ENCODE measurements around the gene RPS25.
"Not testable (repeated sequence)": the region's sequence is repeated elsewhere in the genome, so short reads cannot be mapped to it uniquely, and the experiment has no call there.

RPS25 gene

DNA sequence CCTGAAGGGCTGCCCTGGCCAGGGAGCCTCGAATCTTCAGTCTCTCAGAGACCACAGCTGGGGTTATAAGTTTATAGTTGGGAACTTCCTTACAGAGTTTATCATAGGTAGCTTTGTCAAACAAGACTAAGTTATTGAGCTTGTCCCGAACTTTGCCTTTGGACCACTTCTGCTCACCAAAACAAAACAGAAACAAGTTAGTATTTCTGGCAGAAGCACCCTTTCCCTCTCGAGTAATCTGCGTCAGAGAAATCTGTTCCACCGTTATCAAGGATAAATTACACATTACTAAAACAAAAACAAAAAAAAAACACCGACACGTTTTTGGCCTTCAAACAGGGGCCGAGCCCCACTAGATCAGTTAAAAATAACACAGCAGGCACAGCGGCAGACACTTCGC lies 766 bp downstream of the RPS25 start:
- not testable (repeated sequence) for FAIRE-seq; DNase-seq (ENCODE audit: insufficient read length, low spot score)

DNA sequence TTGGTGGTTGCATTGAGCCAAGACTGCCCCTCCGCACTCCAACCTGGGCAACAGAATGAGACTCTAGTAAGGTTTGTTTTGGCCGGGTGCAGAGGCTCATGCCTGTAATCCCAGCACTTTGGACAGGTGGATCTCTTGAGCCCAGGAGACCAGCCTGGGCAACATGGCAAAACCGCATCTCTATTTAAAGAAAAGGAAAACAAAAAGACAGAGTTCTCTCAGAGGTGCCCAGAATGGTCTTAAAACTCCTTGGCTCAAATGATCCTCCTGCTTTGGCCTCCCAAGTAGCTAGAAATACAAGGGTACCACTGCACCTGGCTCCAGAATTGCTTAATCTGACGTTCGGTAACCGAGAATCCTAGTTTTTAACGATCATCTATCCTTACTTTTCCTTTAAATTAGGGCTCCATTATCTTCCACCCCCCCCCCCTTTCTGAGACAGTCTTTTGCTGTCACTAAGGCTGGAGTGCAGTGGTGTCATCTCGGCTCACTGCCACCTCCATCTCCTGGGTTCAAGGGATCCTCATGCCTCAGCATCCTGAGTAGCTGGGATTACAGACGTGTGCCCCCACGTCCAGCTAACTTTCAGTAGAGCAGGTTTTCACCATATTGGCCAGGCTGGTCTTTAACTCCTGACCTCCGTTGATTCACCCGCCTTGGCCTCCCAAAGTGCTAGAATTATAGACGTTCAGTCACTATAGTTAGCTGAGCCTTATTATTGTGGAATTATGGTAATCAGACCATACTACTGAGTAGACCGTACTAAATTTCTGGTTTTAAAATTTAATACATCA lies 1.7 kb downstream of the RPS25 start:
- DNase-seq (ENCODE audit: insufficient read length, low spot score) = no peak
- FAIRE-seq = no peak

DNA sequence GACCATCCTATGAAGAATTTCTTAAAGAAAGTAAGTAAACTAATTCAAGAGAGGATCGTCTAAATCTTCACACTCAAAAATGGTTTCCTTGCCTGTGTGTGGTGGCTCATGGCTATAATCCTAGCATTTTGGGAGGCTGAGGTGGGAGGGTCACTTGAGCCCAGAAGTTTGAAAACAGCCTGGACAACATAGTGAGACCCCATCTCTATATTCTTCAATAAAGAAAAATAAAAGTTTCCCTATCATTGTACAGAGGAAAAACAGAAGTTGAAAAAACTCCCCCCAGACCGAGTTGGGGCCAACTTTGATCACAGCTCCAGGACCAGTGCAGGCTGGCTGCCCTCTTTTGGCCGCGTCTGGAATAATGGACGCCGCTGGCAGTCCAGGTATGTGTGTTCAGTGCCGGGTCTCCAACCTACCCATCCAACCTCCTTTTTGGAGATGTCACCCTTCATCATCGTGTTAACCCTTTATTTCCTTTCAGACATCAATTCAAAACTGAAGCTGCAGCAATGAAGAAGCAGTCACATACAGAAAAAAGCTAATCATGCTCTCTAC lies 3.0 kb downstream of the RPS25 start:
- FAIRE-seq (no peak), DNase-seq (ENCODE audit: insufficient read length, low spot score) (no peak)

DNA sequence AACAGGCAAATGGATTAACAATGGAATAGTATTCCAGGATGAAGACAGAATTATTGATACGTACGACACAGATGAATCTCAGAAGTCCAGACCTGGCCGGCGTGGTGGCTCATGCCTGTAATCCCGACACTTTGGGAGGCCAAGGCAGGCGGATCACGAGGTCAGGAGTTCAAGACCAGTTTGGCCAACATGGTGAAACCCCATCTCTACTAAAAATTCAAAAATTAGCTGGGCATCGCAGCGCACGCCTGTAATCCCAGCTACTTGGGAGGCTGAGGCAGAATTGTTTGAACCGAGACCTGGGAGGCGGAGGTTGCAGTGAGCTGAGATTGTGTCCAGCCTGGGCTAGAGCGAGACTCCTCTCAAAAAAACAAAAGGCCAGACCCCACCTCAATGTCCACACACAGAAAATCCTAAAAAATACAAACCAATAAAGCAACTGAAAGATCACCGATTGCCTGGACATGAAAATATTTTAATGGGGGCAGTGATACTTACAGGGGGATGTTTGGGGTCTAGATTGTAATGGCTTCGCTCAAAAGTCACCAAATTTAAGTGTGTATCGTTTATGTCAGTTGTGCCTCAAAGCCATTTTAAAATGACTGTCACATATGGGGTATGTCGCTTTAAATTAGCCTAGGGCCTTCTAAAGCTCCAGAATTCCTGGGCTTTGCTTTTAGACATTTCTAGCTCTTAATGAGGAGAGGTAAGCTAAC lies 3.8 kb downstream of the RPS25 start:
- FAIRE-seq = no peak
- no peak for DNase-seq (ENCODE audit: insufficient read length, low spot score)

DNA sequence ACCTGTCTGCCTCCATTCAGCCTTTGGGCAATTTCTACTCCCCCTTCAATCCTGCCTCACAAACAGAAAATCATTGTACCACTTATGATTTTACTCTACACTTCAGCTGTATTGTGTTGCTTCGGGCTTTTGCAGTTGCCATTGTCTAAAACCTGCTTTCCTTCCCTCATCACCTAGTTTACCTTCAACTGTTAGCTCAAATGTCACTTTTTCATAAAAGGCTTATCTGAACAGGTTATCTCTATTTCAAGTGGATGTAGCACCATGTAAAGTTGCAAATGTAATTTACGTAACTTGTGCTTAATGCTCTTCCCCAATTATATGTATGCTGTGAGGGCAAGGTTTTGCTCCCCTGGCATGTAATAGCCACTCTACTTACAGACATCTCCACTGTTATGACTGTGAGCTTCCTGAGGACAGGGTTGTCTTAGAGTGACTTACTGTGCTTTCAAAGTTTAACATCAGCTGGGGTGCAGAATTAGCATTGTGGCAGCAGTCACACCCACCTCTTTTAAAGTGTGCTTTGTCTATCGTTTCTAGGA lies 5.4 kb downstream of the RPS25 start:
- no peak for DNase-seq (ENCODE audit: insufficient read length, low spot score)
- FAIRE-seq = no peak

DNA sequence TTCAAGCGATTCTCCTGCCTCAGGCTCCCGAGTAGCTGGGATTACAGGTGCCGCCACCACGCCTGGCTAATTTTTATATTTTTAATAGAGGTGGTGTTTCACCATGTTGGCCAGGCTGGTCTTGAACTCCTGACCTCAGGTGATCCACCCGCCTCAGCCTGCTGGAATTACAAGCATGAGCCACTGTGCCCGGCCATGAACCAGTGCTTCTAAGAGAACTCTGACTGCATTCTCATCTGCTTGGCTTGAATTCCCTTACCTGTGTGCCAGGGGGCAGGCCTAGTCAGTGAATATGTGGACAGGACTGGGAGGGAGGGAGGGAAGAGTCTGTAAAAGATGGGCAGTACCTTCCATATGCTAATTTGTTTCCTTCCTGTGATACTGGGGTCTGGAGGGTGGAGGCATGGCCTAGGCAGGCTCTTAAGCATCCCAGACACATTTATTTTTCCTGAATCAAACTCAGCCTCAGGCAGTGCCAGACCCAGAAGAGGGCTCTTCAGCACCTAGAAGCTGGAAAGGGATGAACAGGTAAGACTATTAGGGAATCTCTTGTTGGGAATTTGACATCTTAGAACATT lies 6.6 kb downstream of the RPS25 start:
- no peak for DNase-seq (ENCODE audit: insufficient read length, low spot score)
- no peak for FAIRE-seq

DNA sequence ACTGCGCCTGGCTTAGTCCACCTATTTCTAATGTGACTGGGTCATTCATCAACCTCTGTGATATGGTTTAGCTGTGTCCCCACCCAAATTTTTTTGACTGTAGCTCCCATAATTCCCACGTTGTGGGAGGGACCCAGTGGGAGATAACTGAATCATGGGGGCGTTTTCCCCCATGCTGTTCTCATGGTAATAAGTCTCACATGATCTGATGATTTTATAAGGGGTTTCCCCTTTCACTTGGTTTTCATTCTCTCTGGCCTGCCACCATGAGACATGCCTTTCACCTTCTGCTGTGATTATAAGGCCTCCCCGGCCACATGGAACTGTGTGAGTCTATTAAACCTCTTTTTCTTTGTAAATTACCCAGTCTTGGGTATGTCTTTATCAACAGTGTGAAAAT lies 11.5 kb downstream of the RPS25 start:
- no peak for DNase-seq (ENCODE audit: insufficient read length, low spot score)
- no peak for FAIRE-seq

DNA sequence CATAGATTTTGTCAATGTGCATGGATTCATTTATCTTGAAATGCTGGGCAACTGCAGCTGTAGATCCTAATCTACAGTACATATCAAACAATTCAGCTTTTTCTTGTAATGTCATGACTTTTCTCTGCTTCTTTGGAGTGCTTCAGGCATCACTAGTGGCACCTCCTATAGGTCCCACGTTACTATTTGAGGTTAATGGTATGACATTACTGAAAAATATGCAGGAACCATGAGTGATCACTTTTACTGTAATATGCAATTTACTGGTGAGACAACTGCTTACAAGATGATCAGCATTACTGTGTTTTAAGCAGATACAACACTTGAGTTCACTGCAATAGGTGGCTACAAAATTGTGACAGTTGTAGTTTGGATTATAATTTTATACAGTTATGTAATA lies 17.2 kb downstream of the RPS25 start:
- DNase-seq (ENCODE audit: insufficient read length, low spot score) (no peak), FAIRE-seq (no peak)

DNA sequence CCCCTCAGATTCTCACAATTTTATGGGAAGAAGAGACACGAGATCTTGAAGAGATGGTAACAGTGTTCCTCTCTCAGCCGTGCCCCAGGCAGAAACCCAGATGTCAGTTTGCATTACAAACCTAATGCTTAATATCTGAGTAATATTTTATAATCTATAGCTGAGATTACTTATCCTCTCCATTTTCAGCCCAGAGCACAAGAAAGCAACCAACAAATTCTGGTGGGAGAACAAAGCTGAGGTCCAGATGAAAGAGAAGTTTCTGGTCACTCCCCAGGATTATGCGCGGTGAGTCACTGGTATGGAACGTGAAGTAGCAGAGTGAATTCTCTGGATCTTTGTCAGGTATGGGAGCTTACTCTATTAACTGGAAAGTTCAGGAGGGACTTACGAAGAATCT lies 19.3 kb downstream of the RPS25 start:
- DNase-seq (ENCODE audit: insufficient read length, low spot score) = no peak
- FAIRE-seq = no peak

DNA sequence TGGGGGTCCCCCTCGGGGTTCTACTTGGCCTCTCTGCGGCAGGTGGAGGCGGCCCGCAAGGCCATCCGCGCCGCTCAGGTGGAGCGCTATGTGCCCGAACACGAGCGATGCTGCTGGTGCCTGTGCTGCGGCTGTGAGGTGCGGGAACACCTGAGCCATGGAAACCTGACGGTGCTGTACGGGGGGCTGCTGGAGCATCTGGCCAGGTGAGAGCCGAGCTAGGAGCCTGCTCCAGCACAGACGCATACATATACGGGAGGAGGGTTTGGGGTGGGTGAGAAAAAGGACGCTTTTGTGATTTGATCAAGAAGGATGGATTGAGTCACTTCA lies 19.8 kb downstream of the RPS25 start:
- DNase-seq (ENCODE audit: insufficient read length, low spot score) (no peak), FAIRE-seq (peak; percentile 56)

DNA sequence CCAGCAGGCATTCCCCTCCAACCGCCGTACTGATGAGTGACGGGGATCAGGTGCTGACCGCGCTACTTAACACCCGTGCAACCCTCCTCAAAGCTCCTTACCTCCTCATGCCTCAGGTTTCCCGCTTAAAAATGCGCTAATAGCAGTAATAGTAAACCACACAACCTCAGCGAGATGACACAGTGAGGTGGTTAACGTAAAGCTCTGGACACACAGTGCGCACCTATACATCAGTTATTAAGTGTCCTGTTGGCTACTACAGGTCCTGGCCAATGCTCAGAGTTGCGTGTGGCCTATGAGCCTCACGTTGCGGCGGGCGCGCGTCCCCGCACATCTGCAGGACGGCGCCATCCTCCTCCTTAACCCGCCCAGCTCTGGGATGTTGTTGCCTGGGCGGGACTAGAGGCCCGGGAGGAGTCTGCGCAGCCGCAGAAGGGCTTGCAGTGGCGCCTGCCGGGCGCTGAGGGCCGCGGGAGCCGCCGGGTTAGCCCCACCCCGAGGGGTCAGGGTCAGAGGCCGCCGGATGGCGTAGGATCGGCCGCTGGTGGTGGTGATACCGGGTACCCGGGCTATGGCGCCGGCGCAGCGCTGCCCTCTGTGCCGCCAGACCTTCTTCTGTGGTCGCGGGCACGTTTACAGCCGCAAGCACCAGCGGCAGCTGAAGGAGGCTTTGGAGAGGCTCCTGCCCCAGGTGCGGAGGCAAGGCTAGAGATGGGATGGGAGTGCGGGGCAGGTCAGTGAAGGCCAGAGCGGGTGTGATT lies 20.3 kb downstream of the RPS25 start, which contains the start of gene CENATAC:
TSS of gene CENATAC (plus strand) at position 512 of the 761 bp plus-strand sequence. CDS start at position 572, 60 bp downstream.
- DNase-seq (ENCODE audit: insufficient read length, low spot score) = peak; percentile 97
- FAIRE-seq = peak; percentile 88

DNA sequence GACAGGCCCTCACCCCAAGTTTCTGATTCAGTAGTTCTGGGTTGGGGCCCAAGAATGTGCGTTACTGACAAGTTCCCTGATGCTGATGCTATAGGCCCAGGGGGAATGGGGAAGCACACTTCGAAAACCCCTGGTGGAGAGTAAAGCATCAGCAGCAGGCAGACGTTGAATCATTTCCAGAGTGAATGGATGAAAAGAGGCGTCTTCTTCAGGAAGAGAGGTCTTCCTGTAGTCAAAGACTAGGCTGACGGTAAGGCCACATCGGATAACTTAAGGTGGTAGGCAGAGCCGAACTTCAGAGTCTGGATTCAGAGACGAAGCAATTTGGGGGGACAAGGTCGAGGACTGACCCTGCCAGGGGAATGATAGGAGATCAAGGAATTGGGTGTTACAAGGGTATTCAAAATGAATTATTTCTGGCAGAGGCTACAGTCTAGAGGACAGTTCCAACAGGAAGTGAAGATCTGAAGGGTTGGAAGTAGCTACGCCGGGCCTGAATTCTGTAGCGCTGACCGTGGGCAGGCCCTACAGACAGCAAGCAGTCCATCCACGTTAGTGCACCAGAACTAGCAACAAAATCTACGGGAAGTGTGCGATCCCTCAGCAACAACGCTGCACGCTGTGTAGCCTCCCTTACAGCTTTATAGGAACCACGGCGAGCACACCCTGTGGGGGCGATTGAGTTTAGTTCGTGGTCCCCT lies 21.1 kb downstream of the RPS25 start:
- peak; percentile 92 for FAIRE-seq

DNA sequence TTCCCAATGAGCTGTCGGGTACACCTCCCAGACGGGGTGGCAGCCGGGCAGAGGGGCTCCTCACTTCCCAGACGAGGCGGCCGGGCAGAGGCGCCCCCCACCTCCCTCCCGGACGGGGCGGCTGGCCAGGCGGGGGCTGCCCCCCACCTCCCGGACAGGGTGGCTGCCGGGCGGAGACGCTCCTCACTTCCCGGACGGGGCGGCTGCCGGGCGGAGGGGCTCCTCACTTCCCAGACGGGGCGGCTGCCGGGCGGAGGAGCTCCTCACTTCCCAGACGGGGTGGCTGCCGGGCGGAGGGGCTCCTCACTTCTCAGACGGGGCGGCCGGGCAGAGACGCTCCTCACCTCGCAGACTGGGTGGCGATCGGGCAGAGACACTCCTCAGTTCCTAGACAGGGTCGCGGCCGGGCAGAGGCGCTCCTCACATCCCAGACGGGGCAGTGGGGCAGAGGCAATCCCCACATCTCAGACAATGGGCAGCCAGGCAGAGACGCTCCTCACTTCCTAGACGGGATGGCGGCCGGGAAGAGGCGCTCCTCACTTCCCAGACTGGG lies 26.6 kb downstream of the RPS25 start:
- not testable (repeated sequence) for FAIRE-seq

More for the DNA sequence above, 21.1 kb downstream of the RPS25 start:
- DNase-seq (ENCODE audit: insufficient read length, low spot score) = peak; percentile 78

DNA sequence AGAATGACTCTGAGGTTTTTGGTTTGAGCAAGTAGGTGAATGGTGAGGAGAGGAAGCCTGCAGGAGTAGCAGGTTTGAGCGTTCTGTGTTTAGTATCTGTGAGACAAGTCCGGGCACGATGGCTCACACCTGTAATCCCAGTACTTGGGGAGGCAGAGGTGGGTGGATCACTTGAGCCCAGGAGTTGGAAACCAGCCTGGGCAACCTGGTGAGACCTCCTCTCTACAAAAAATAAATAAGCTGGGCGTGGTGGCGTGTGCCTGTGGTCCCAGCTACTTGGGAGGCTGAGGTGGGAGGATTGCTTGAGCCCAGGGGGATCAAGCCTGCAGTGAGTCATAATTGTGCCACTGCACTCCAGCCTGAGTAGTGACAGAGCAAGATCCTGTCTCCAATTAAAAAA lies 29.9 kb downstream of the RPS25 start:
- DNase-seq (ENCODE audit: insufficient read length, low spot score) (no peak), FAIRE-seq (no peak)

More for the DNA sequence above, 26.6 kb downstream of the RPS25 start:
- DNase-seq (ENCODE audit: insufficient read length, low spot score) = not testable (repeated sequence)

DNA sequence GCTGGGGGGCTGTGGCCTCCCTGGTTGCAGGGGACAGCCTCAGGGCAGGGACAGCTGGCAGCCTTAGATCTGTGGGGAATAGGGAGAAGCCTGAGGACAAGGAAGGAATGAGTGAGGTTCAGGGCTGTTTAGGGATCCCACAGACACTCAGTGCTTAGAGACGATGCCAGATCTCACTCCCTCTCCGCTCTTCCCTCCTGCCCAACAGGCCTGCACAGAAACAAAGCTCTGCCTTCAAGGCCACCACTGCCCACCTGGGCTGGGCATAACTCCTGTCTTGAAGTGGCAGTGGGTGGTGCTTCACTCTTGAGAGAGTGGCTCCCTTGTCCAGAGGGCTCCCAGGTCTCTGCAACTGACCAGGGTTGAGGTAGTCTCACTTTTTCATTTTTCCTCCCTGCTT lies 33.3 kb downstream of the RPS25 start:
- FAIRE-seq (no peak), DNase-seq (ENCODE audit: insufficient read length, low spot score) (no peak)

DNA sequence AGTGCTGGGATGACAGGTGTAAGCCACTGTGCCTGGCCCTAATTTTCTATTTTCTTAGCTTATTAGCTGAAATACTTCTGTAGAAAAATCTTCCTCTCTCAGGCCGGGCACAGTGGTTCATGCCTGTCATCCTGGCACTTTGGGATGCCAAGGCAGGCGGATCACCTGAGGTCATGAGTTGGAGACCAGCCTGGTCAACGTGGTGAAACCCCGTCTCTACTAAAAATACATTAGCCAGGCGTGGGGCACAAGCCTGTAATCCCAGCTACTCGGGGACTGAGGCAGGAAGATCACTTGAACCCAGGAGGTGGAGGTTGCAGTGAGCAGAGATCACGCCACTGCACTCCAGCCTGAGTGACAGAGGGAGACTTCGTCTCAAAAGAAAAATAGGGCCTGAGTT lies 33.8 kb downstream of the RPS25 start:
- DNase-seq (ENCODE audit: insufficient read length, low spot score); FAIRE-seq: not testable (repeated sequence)

DNA sequence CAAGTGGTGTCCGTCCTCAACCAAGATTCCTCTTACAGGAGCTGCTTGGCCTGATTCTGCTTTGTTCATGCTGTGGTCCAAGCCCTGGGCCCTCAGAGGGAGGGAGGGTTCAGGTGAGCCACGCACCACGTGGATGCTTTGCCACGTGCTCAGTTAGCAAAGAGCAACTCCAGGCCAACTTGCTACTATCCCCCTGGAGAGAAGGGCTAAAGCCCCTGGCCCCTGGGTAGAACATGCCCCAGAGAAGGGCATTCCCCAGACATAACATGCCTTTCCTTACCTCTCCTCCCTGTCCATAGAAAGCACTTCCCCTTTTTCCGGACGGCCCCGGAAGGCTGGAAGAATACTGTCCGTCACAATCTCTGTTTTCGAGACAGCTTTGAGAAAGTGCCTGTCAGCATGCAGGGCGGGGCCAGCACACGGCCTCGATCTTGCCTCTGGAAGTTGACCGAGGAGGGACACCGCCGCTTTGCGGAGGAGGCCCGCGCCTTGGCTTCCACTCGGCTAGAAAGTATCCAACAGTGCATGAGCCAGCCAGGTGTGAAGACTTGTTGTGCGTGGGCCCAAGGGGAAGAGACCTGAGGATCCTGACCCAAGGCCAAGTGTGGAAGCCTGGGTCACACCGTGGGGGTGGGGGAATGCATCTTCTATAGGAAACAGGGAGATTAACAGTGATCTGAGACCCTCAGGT lies 37.8 kb downstream of the RPS25 start:
- DNase-seq (ENCODE audit: insufficient read length, low spot score) (no peak), FAIRE-seq (no peak)

DNA sequence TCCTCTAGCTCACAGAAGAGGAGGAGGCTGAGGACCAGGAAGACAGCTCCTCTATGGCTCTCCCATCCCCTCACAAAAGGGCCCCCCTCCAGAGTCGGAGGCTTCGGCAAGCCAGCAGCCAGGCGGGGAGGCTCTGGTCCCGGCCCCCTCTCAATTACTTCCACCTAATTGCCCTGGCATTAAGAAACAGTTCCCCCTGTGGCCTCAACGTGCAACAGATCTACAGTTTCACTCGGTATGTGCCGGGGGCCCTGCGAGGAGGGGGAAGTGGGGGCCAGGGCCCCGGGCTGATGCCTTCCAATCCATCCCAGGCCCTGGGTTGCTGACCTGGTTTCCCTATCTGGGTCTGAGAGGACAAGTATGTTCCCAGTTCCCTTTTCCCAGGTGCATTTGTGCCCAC lies 38.7 kb downstream of the RPS25 start:
- no peak for FAIRE-seq
- no peak for DNase-seq (ENCODE audit: insufficient read length, low spot score)
